Hepatocyte (in vitro differentiated cells): ENCODE measurements around the gene LECT2.

Source experiments
- CTCF ChIP-seq: fragments of 200-600 bp; sonication (generic); IDR thresholded peaks from 2 replicates; pipeline ENCODE4 v1.5.1; 2016; ENCODE audit warnings: antibody characterized with exemption, mild to moderate bottlenecking; ENCODE audit not compliant: poor library complexity
- EZH2 ChIP-seq: fragments of 200-600 bp; sonication (generic); IDR thresholded peaks from 2 replicates; pipeline ENCODE4 v1.6.1; 2016; ENCODE audit warnings: antibody characterized with exemption, mild to moderate bottlenecking, borderline replicate concordance
- EZH2phosphoT487 ChIP-seq: fragments of 200-600 bp; sonication (generic); IDR thresholded peaks from one replicate; pipeline ENCODE4 v1.6.1; 2018; ENCODE audit warnings: antibody characterized with exemption, mild to moderate bottlenecking, low read depth, moderate library complexity; ENCODE audit not compliant: unreplicated experiment, severe bottlenecking

- no peak for TF ChIP-seq EZH2
- no peak for TF ChIP-seq CTCF
- TF ChIP-seq EZH2phosphoT487: no peak
Measured at GRCh38 chr5:136001466-136001981, 46.7 kb upstream of the LECT2 start.
